ENCODE results near the gene KCNG2. TPM values are rescaled to one million over a fixed set of nuclear protein-coding genes. Genes with fewer than 3 reads are reported as not detected.

Gene KCNG2
- total and polyA plus RNA-seq, 2 experiments from 2014 or later, result 0.13 to 0.52 TPM

DNA sequence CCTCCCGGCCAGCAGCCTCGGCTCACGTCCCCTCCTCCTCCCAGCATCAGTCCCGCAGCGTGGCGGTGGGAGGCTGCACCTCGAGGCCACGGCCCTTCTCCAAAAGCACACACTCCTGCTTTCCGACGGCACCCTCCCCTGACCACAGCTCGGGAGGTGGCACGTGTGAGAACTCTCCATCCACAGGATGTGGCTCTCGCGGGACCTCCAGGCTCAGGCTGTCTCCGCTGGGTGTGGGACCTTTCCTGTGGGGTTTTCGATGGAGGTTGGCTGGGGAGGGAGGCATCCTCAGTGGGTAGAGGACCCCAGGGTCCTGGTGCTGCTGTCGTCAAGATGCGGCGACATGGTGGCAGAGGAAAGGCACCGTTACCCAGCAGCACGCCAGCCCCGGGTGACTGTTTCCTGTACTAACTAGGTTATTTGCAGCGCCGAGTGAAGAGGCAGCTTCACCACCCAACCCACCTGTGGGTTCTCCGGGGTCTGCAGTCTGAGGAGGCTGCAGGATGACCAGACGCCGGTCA, 42.8 kb upstream of the KCNG2 start:
- Histone ChIP-seq H4K20me1 (replicated peaks; ENCODE audit: insufficient read depth) (peaks cover 8% of the 10 kb centered on the region), H3K27me3 (ENCODE audit: insufficient read depth) (no peaks in the 10 kb centered on the region), H3K36me3 (ENCODE audit: insufficient read depth) (no peaks in the 10 kb centered on the region), H3K79me2 (replicated peaks; ENCODE audit: insufficient read depth) (no peaks in the 10 kb centered on the region), H3K9me2 (ENCODE audit: insufficient read depth) (no peaks in the 10 kb centered on the region), H3K4me2 (no peak overlapping the region), H3K4me3 (no peak overlapping the region), H3F3A (replicated peaks; ENCODE audit: low read depth) (0 out of 2 replicates have a peak, but pooled peaks cover 5% of the 10 kb centered on the region), H2AFZ (no peak overlapping the region), H3K27ac (ENCODE audit: low read depth) (no peak overlapping the region), H3K4me1 (ENCODE audit: insufficient read depth) (no peaks in the 10 kb centered on the region)
- Mint-ChIP-seq H3K4me3 (no peak overlapping the region), H3K36me3 (ENCODE audit: low read depth) (peaks cover 24% of the 10 kb centered on the region), H3K4me1 (no peaks in the 10 kb centered on the region), H3K9me3 (peaks cover 3% of the 10 kb centered on the region; the same call in 1 of the 3 replicates), H3K27ac (no peak overlapping the region), H3K27me3 (ENCODE audit: insufficient read depth, low read depth, poor library complexity) (peaks cover 3% of the 10 kb centered on the region)
- ATAC-seq (no peak), DNase-seq (ENCODE audit: low spot score) (no peak)
- TF ChIP-seq ZNF331 (CRISPR knock-in tag; IDR thresholded peaks at IDR 0.05; ENCODE audit: low read depth), result no peak
- no peak for TF ChIP-seq EZH2phosphoT487 (IDR thresholded peaks at IDR 0.05; ENCODE audit: unreplicated experiment)
- TF ChIP-seq, protein P1, sequence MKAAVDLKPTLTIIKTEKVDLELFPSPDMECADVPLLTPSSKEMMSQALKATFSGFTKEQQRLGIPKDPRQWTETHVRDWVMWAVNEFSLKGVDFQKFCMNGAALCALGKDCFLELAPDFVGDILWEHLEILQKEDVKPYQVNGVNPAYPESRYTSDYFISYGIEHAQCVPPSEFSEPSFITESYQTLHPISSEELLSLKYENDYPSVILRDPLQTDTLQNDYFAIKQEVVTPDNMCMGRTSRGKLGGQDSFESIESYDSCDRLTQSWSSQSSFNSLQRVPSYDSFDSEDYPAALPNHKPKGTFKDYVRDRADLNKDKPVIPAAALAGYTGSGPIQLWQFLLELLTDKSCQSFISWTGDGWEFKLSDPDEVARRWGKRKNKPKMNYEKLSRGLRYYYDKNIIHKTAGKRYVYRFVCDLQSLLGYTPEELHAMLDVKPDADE (IDR thresholded peaks at IDR 0.05), result no peak
- TF ChIP-seq EZH2 (IDR thresholded peaks at IDR 0.05; ENCODE audit: low read depth, unreplicated experiment), result no peak
- no peak for TF ChIP-seq NANOG (IDR thresholded peaks at IDR 0.05; ENCODE audit: borderline replicate concordance)
- TF ChIP-seq, protein P2, sequence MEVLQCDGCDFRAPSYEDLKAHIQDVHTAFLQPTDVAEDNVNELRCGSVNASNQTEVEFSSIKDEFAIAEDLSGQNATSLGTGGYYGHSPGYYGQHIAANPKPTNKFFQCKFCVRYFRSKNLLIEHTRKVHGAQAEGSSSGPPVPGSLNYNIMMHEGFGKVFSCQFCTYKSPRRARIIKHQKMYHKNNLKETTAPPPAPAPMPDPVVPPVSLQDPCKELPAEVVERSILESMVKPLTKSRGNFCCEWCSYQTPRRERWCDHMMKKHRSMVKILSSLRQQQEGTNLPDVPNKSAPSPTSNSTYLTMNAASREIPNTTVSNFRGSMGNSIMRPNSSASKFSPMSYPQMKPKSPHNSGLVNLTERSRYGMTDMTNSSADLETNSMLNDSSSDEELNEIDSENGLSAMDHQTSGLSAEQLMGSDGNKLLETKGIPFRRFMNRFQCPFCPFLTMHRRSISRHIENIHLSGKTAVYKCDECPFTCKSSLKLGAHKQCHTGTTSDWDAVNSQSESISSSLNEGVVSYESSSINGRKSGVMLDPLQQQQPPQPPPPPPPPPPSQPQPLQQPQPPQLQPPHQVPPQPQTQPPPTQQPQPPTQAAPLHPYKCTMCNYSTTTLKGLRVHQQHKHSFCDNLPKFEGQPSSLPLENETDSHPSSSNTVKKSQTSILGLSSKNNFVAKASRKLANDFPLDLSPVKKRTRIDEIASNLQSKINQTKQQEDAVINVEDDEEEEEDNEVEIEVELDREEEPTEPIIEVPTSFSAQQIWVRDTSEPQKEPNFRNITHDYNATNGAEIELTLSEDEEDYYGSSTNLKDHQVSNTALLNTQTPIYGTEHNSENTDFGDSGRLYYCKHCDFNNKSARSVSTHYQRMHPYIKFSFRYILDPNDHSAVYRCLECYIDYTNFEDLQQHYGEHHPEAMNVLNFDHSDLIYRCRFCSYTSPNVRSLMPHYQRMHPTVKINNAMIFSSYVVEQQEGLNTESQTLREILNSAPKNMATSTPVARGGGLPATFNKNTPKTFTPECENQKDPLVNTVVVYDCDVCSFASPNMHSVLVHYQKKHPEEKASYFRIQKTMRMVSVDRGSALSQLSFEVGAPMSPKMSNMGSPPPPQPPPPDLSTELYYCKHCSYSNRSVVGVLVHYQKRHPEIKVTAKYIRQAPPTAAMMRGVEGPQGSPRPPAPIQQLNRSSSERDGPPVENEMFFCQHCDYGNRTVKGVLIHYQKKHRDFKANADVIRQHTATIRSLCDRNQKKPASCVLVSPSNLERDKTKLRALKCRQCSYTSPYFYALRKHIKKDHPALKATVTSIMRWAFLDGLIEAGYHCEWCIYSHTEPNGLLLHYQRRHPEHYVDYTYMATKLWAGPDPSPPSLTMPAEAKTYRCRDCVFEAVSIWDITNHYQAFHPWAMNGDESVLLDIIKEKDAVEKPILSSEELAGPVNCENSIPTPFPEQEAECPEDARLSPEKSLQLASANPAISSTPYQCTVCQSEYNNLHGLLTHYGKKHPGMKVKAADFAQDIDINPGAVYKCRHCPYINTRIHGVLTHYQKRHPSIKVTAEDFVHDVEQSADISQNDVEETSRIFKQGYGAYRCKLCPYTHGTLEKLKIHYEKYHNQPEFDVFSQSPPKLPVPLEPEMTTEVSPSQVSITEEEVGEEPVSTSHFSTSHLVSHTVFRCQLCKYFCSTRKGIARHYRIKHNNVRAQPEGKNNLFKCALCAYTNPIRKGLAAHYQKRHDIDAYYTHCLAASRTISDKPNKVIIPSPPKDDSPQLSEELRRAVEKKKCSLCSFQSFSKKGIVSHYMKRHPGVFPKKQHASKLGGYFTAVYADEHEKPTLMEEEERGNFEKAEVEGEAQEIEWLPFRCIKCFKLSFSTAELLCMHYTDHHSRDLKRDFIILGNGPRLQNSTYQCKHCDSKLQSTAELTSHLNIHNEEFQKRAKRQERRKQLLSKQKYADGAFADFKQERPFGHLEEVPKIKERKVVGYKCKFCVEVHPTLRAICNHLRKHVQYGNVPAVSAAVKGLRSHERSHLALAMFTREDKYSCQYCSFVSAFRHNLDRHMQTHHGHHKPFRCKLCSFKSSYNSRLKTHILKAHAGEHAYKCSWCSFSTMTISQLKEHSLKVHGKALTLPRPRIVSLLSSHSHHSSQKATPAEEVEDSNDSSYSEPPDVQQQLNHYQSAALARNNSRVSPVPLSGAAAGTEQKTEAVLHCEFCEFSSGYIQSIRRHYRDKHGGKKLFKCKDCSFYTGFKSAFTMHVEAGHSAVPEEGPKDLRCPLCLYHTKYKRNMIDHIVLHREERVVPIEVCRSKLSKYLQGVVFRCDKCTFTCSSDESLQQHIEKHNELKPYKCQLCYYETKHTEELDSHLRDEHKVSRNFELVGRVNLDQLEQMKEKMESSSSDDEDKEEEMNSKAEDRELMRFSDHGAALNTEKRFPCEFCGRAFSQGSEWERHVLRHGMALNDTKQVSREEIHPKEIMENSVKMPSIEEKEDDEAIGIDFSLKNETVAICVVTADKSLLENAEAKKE (CRISPR knock-in tag; IDR thresholded peaks at IDR 0.05), result no peak
- no peak for TF ChIP-seq ZNF114 (CRISPR knock-in tag; IDR thresholded peaks at IDR 0.05)
- no peak for TF ChIP-seq STAT1 (IDR thresholded peaks at IDR 0.05; ENCODE audit: unreplicated experiment)
- TF ChIP-seq JUNB (IDR thresholded peaks at IDR 0.05; ENCODE audit: unreplicated experiment), result no peak
- TF ChIP-seq CREB1 (CRISPR knock-in tag; IDR thresholded peaks at IDR 0.05; ENCODE audit: low read depth), result no peak
- no peak for TF ChIP-seq POLR2AphosphoS5 (IDR thresholded peaks at IDR 0.05; ENCODE audit: low read depth)
- TF ChIP-seq, protein P3, sequence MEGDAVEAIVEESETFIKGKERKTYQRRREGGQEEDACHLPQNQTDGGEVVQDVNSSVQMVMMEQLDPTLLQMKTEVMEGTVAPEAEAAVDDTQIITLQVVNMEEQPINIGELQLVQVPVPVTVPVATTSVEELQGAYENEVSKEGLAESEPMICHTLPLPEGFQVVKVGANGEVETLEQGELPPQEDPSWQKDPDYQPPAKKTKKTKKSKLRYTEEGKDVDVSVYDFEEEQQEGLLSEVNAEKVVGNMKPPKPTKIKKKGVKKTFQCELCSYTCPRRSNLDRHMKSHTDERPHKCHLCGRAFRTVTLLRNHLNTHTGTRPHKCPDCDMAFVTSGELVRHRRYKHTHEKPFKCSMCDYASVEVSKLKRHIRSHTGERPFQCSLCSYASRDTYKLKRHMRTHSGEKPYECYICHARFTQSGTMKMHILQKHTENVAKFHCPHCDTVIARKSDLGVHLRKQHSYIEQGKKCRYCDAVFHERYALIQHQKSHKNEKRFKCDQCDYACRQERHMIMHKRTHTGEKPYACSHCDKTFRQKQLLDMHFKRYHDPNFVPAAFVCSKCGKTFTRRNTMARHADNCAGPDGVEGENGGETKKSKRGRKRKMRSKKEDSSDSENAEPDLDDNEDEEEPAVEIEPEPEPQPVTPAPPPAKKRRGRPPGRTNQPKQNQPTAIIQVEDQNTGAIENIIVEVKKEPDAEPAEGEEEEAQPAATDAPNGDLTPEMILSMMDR (conservative IDR thresholded peaks at IDR 0.05; ENCODE audit: low read depth in 2 of 2), result no peak
- TF ChIP-seq, protein P4, sequence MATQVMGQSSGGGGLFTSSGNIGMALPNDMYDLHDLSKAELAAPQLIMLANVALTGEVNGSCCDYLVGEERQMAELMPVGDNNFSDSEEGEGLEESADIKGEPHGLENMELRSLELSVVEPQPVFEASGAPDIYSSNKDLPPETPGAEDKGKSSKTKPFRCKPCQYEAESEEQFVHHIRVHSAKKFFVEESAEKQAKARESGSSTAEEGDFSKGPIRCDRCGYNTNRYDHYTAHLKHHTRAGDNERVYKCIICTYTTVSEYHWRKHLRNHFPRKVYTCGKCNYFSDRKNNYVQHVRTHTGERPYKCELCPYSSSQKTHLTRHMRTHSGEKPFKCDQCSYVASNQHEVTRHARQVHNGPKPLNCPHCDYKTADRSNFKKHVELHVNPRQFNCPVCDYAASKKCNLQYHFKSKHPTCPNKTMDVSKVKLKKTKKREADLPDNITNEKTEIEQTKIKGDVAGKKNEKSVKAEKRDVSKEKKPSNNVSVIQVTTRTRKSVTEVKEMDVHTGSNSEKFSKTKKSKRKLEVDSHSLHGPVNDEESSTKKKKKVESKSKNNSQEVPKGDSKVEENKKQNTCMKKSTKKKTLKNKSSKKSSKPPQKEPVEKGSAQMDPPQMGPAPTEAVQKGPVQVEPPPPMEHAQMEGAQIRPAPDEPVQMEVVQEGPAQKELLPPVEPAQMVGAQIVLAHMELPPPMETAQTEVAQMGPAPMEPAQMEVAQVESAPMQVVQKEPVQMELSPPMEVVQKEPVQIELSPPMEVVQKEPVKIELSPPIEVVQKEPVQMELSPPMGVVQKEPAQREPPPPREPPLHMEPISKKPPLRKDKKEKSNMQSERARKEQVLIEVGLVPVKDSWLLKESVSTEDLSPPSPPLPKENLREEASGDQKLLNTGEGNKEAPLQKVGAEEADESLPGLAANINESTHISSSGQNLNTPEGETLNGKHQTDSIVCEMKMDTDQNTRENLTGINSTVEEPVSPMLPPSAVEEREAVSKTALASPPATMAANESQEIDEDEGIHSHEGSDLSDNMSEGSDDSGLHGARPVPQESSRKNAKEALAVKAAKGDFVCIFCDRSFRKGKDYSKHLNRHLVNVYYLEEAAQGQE (IDR thresholded peaks at IDR 0.05; ENCODE audit: unreplicated experiment), result no peak

All from GM23338 (cell line).